Neural cell (in vitro differentiated cells): ENCODE results near the gene PDHA1.

Source experiments
- CTCF ChIP-seq: fragments of 450-650 bp; IDR thresholded peaks from 2 replicates; pipeline ENCODE4 v1.5.1; 2014; ENCODE audit warnings: antibody characterized with exemption, mild to moderate bottlenecking, moderate library complexity; ENCODE audit not compliant: poor library complexity, severe bottlenecking
- EP300 ChIP-seq: fragments of 450-650 bp; conservative IDR thresholded peaks from 2 replicates; pipeline ENCODE4 v1.6.1; 2014; ENCODE audit warnings: antibody characterized with exemption, mild to moderate bottlenecking, moderate library complexity; ENCODE audit not compliant: poor library complexity, severe bottlenecking
- EZH2 ChIP-seq: fragments of 200-600, 300-800 bp; shearing (Covaris generic), sonication (generic); IDR thresholded peaks from 2 replicates; pipeline ENCODE4 v1.6.1; 2014; ENCODE audit warnings: antibody characterized with exemption, low read length, borderline replicate concordance, mild to moderate bottlenecking; ENCODE audit not compliant: insufficient read depth, poor library complexity, severe bottlenecking
- POLR2AphosphoS5 ChIP-seq: IDR thresholded peaks from 2 replicates; pipeline ENCODE4 v1.6.1; 2012
- RAD21 ChIP-seq: fragments of 450-650 bp; conservative IDR thresholded peaks from 2 replicates; pipeline ENCODE4 v1.6.1; 2014; ENCODE audit warnings: antibody characterized with exemption, mild to moderate bottlenecking, moderate library complexity

- no peak for TF ChIP-seq CTCF
- TF ChIP-seq EZH2, result no peak
- TF ChIP-seq POLR2AphosphoS5, result no peak
- TF ChIP-seq EP300, result no peak
- TF ChIP-seq RAD21, result no peak
Measured at GRCh38 chrX:19392703-19393102, 49.0 kb downstream of the PDHA1 start.
